H1 (cell line): ENCODE data around the gene MYG1. TPM values are rescaled to one million over a fixed set of nuclear protein-coding genes. Genes with fewer than 3 reads are reported as not detected.

Experiments used
- CBX8 ChIP-seq: fragments of 300-800, 300-1000 bp; sonication (generic); IDR thresholded peaks from 2 replicates; pipeline ENCODE4 v1.7.1; 2016; ENCODE audit warnings: low read depth, low read length, borderline replicate concordance
- CEBPB ChIP-seq: IDR thresholded peaks from 2 replicates; pipeline ENCODE4 v1.6.1; 2012; ENCODE audit warnings: low read depth, low read length
- CTBP2 ChIP-seq: IDR thresholded peaks from 2 replicates; pipeline ENCODE4 v1.7.0; 2011; ENCODE audit warnings: borderline replicate concordance, mild to moderate bottlenecking, moderate library complexity, mixed read lengths, low read length; ENCODE audit not compliant: insufficient read depth, insufficient read length
- MAX ChIP-seq: IDR thresholded peaks from 2 replicates; pipeline ENCODE4 v1.6.1; 2012; ENCODE audit warnings: inconsistent platforms
- RBBP5 ChIP-seq: IDR thresholded peaks from 2 replicates; pipeline ENCODE4 v1.7.1; 2012; ENCODE audit warnings: low read depth, mild to moderate bottlenecking, inconsistent platforms, low read length, moderate library complexity, borderline replicate concordance
- RFX5 ChIP-seq: IDR thresholded peaks from 2 replicates; pipeline ENCODE4 v1.6.1; 2011; ENCODE audit warnings: low read depth, low read length, improper control_type of control experiment, borderline replicate concordance
- RNF2 ChIP-seq: fragments of 200-900, 300-1000 bp; sonication (generic); IDR thresholded peaks from 2 replicates; pipeline ENCODE4 v1.7.1; 2016; ENCODE audit warnings: borderline replicate concordance, low read depth, mild to moderate bottlenecking, antibody characterized with exemption, low read length; ENCODE audit not compliant: poor library complexity, severe bottlenecking; ENCODE audit errors: missing control alignments
- SRF ChIP-seq: IDR thresholded peaks from 2 replicates; pipeline ENCODE4 v1.6.1; 2011; ENCODE audit warnings: mild to moderate bottlenecking, low read depth, low read length, moderate library complexity
- USF2 ChIP-seq: IDR thresholded peaks from 2 replicates; pipeline ENCODE4 v1.6.1; 2011; ENCODE audit warnings: low read length, improper control_type of control experiment
- polyA plus RNA-seq, 7 experiments: library from polyadenylated mRNA; depleted of rRNA in 3 of 7; stranded (reverse) in 5 of 7; unstranded in 2 of 7; fragments of >200 nt in 5 of 7; fragments of 200-250 nt in 2 of 7; gene quantifications; 1 replicate in 5 of 7; 2 replicates in 1 of 7; 4 replicates in 1 of 7; pipeline versions ENCODE4 v1.2.1 to v1.2.3, GENCODE V29; 2011 to 2013; ENCODE audit warnings: missing spikeins in 2 of 7, mixed read lengths in 2 of 7
- total RNA-seq: library from RNA; stranded (reverse); fragmentation: NEBNext Ultra II Directional; extraction: Animal tissue kit (Norgen Biotek cat#: 25700); gene quantifications from 2 replicates; pipeline ENCODE4 v1.2.1, GENCODE V29; 2021
- TF ChIP-seq, protein P1 (sequence below): fragments of 300-600 bp; sonication (generic); IDR thresholded peaks from 2 replicates; pipeline ENCODE4 v1.7.1; 2012; ENCODE audit warnings: low read length, moderate library complexity, mild to moderate bottlenecking, inconsistent platforms; ENCODE audit not compliant: insufficient replicate concordance

Gene MYG1
- total and polyA plus RNA-seq, 2 of the 8 experiments (the other 6 are each of a cell fraction or from before 2014, with no cell fraction given), result 83.3 to 104 TPM

GRCh38 chr12:53288322-53288721, 11.2 kb upstream of the MYG1 start (continued):
- TF ChIP-seq, protein P1, sequence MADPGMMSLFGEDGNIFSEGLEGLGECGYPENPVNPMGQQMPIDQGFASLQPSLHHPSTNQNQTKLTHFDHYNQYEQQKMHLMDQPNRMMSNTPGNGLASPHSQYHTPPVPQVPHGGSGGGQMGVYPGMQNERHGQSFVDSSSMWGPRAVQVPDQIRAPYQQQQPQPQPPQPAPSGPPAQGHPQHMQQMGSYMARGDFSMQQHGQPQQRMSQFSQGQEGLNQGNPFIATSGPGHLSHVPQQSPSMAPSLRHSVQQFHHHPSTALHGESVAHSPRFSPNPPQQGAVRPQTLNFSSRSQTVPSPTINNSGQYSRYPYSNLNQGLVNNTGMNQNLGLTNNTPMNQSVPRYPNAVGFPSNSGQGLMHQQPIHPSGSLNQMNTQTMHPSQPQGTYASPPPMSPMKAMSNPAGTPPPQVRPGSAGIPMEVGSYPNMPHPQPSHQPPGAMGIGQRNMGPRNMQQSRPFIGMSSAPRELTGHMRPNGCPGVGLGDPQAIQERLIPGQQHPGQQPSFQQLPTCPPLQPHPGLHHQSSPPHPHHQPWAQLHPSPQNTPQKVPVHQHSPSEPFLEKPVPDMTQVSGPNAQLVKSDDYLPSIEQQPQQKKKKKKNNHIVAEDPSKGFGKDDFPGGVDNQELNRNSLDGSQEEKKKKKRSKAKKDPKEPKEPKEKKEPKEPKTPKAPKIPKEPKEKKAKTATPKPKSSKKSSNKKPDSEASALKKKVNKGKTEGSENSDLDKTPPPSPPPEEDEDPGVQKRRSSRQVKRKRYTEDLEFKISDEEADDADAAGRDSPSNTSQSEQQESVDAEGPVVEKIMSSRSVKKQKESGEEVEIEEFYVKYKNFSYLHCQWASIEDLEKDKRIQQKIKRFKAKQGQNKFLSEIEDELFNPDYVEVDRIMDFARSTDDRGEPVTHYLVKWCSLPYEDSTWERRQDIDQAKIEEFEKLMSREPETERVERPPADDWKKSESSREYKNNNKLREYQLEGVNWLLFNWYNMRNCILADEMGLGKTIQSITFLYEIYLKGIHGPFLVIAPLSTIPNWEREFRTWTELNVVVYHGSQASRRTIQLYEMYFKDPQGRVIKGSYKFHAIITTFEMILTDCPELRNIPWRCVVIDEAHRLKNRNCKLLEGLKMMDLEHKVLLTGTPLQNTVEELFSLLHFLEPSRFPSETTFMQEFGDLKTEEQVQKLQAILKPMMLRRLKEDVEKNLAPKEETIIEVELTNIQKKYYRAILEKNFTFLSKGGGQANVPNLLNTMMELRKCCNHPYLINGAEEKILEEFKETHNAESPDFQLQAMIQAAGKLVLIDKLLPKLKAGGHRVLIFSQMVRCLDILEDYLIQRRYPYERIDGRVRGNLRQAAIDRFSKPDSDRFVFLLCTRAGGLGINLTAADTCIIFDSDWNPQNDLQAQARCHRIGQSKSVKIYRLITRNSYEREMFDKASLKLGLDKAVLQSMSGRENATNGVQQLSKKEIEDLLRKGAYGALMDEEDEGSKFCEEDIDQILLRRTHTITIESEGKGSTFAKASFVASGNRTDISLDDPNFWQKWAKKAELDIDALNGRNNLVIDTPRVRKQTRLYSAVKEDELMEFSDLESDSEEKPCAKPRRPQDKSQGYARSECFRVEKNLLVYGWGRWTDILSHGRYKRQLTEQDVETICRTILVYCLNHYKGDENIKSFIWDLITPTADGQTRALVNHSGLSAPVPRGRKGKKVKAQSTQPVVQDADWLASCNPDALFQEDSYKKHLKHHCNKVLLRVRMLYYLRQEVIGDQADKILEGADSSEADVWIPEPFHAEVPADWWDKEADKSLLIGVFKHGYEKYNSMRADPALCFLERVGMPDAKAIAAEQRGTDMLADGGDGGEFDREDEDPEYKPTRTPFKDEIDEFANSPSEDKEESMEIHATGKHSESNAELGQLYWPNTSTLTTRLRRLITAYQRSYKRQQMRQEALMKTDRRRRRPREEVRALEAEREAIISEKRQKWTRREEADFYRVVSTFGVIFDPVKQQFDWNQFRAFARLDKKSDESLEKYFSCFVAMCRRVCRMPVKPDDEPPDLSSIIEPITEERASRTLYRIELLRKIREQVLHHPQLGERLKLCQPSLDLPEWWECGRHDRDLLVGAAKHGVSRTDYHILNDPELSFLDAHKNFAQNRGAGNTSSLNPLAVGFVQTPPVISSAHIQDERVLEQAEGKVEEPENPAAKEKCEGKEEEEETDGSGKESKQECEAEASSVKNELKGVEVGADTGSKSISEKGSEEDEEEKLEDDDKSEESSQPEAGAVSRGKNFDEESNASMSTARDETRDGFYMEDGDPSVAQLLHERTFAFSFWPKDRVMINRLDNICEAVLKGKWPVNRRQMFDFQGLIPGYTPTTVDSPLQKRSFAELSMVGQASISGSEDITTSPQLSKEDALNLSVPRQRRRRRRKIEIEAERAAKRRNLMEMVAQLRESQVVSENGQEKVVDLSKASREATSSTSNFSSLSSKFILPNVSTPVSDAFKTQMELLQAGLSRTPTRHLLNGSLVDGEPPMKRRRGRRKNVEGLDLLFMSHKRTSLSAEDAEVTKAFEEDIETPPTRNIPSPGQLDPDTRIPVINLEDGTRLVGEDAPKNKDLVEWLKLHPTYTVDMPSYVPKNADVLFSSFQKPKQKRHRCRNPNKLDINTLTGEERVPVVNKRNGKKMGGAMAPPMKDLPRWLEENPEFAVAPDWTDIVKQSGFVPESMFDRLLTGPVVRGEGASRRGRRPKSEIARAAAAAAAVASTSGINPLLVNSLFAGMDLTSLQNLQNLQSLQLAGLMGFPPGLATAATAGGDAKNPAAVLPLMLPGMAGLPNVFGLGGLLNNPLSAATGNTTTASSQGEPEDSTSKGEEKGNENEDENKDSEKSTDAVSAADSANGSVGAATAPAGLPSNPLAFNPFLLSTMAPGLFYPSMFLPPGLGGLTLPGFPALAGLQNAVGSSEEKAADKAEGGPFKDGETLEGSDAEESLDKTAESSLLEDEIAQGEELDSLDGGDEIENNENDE, result no peak
- no peak for TF ChIP-seq USF2
- TF ChIP-seq MAX, result no peak
- TF ChIP-seq SRF, result no peak
- no peak for TF ChIP-seq CTBP2
- TF ChIP-seq RBBP5, result no peak
- TF ChIP-seq CEBPB, result no peak
- TF ChIP-seq RFX5, result no peak
- TF ChIP-seq RNF2, result no peak
- TF ChIP-seq CBX8, result no peak
